Common myeloid progenitor, CD34-positive (primary cell): ENCODE results near the gene CDC42BPA.
A peak's percentile ranks its signal among the peaks of the same experiment; 100 is the strongest.
"Not testable (repeated sequence)": the region's sequence is repeated elsewhere in the genome, so short reads cannot be mapped to it uniquely, and the experiment has no call there.

ENCODE experiments used
- CTCF ChIA-PET: fragments of 350-600 bp; sonication (Branson Sonifier 250); formaldehyde crosslinking; loops from one replicate; lab custom pipeline; 2021; ENCODE audit warnings: antibody characterized with exemption; lab: Charles Lee
- POLR2A ChIA-PET: fragments of 350-600 bp; sonication (Branson Sonifier 250); formaldehyde crosslinking; loops from one replicate; lab custom pipeline; 2021; ENCODE audit warnings: antibody characterized with exemption; lab: Charles Lee
- DNase-seq, 3 donors: peaks; one replicate each; pipeline versions ENCODE4 v3.0.0 to v3.0.0-alpha.2; 2013
- H3K27ac ChIP-seq, 2 experiments: 1 replicate in 1 of 2; 2 replicates in 1 of 2; pipeline ENCODE4 v1.7.0; 2013; ENCODE audit warnings: inconsistent platforms in 2 of 2, low read length in 2 of 2, mild to moderate bottlenecking in 2 of 2, low read depth in 1 of 2, moderate library complexity in 1 of 2; ENCODE audit not compliant: severe bottlenecking in 2 of 2, insufficient read depth in 1 of 2, poor library complexity in 1 of 2
- H3K27me3 ChIP-seq, 5 experiments: replicated peaks in 2 of 5; 1 replicate in 3 of 5; 2 replicates in 2 of 5; pipeline versions ENCODE4 v1.6.1 to v1.7.0; 2013; ENCODE audit warnings: low read length in 4 of 5, mild to moderate bottlenecking in 2 of 5, moderate library complexity in 2 of 5, inconsistent platforms in 1 of 5; ENCODE audit not compliant: insufficient read depth in 5 of 5, control insufficient read depth in 4 of 5
- H3K36me3 ChIP-seq, 4 experiments: 1 replicate in 2 of 4; 2 replicates in 2 of 4; pipeline versions ENCODE4 v1.6.1 to v1.7.0; 2013; ENCODE audit warnings: low read length in 3 of 4, control low read depth in 1 of 4, mild to moderate bottlenecking in 1 of 4; ENCODE audit not compliant: control insufficient read depth in 4 of 4, insufficient read depth in 4 of 4
- H3K4me1 ChIP-seq, 4 experiments: 1 replicate in 3 of 4; 2 replicates in 1 of 4; pipeline versions ENCODE4 v1.6.1 to v1.7.1; 2013; ENCODE audit warnings: low read length in 3 of 4, mild to moderate bottlenecking in 3 of 4, control low read depth in 1 of 4, inconsistent platforms in 1 of 4, moderate library complexity in 1 of 4; ENCODE audit not compliant: control insufficient read depth in 4 of 4, insufficient read depth in 4 of 4; ENCODE audit errors: control extremely low read depth in 1 of 4
- H3K4me3 ChIP-seq, 7 experiments: 1 replicate in 4 of 7; 2 replicates in 3 of 7; pipeline versions ENCODE4 v1.5.1 to v1.7.0; 2013; ENCODE audit warnings: mild to moderate bottlenecking in 7 of 7, low read length in 6 of 7, moderate library complexity in 6 of 7, inconsistent platforms in 2 of 7, low read depth in 2 of 7, control low read depth in 1 of 7; ENCODE audit not compliant: insufficient read depth in 4 of 7, control insufficient read depth in 1 of 7; ENCODE audit errors: extremely low read depth in 1 of 7
- H3K9me3 ChIP-seq, 5 experiments: 1 replicate in 4 of 5; 2 replicates in 1 of 5; pipeline versions ENCODE4 v1.6.1 to v1.7.1; 2013; ENCODE audit warnings: low read length in 4 of 5, mild to moderate bottlenecking in 2 of 5, inconsistent platforms in 1 of 5, low read depth in 1 of 5, moderate library complexity in 1 of 5; ENCODE audit not compliant: control insufficient read depth in 4 of 5, insufficient read depth in 2 of 5; ENCODE audit errors: control extremely low read depth in 1 of 5
- WGBS: methylation state at CpG from one replicate; pipeline ENCODE4 v1.1.5; 2013; ENCODE audit not compliant: insufficient coverage; 5-methylcytosine and 5-hydroxymethylcytosine counted together

Gene CDC42BPA

DNA sequence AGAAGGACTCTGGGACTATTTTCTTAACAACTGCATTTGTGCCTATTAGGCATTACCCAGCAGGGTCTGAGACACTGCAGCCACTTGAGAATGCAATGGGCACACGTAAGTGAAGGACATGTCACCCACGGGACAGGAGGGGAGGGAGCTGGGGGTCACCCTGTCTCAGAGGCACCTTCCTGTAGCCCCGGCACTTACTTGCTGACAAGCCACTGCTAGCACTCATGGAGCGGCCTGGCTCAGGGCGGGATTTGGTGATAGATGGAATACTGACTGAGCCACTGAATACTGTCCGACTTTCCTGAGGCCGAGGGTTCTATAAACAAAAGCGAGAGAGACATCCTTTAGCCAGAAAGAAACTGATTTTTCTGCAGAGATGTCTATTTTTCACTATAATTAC is 313.5 kb downstream of the CDC42BPA start:
- Histone ChIP-seq H3K9me3 (no peaks in the 10 kb centered on the region), H3K27me3 (no peaks in the 10 kb centered on the region), H3K27ac (no peak overlapping the region), H3K4me1 (no peaks in the 10 kb centered on the region), H3K36me3 (peaks cover 0 to 12% (median 0%) of the 10 kb centered on the region in 4 experiments), H3K4me3 (no peak overlapping the region)
- 98% methylated on average over 5 of the region's 8 CpGs for WGBS
- ChIA-PET CTCF (no interaction called here), POLR2A (no interaction called here)
- no peak for DNase-seq

DNA sequence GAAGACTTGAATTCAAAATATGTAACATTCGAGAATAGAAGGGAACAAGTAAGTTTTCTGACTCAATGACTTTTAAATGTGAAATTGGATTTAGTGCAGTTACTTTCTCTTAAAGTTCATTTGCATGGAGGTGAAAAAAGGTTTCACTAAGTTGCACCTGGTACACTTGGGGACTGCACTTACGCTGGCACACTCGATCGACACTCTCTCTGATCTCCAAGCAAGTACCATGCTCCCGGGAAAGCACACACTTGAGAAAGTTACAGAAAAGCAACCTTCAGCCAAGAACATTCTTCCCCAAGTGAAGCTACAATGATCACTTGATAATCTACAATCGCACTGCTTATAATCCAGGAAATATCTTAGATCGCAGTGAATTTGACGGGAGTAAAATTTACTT is 315.1 kb downstream of the CDC42BPA start:
- 98% methylated on average over 7 of the region's 8 CpGs for WGBS
- CTCF ChIA-PET, result no interaction called here

GRCh38 chr1:227002531-227003049 is 315.7 kb downstream of the CDC42BPA start:
- Histone ChIP-seq H3K36me3 (peaks cover 0 to 15% (median 0%) of the 10 kb centered on the region in 4 experiments), H3K27ac (no peak overlapping the region), H3K27me3 (no peaks in the 10 kb centered on the region), H3K4me1 (no peaks in the 10 kb centered on the region), H3K4me3 (no peak overlapping the region), H3K9me3 (no peaks in the 10 kb centered on the region)
- DNase-seq, result peak in 2 of 3 donors; percentile 8 to 36
- ChIA-PET CTCF (no interaction called here), POLR2A (no interaction called here)
- 80% methylated on average over 2 of the region's 3 CpGs for WGBS

More for the DNA sequence above, 315.1 kb downstream of the CDC42BPA start:
- H3K27ac ChIP-seq, result no peak overlapping the region
- H3K27me3 ChIP-seq, result no peaks in the 10 kb centered on the region
- peaks cover 0 to 12% (median 0%) of the 10 kb centered on the region in 4 experiments for H3K36me3 ChIP-seq
- H3K9me3 ChIP-seq, result no peaks in the 10 kb centered on the region
- no peak overlapping the region for H3K4me3 ChIP-seq
- POLR2A ChIA-PET, result no interaction called here
- DNase-seq, result no peak
- H3K4me1 ChIP-seq, result no peaks in the 10 kb centered on the region

- no CpG with 5 or more reads among the region's 2 CpGs for WGBS
- H3K4me1 ChIP-seq, POLR2A ChIA-PET, DNase-seq, H3K9me3 ChIP-seq, H3K27ac ChIP-seq, H3K4me3 ChIP-seq, H3K27me3 ChIP-seq, CTCF ChIA-PET: not testable (repeated sequence)
- H3K36me3 ChIP-seq, result peaks cover 0 to 14% (median 0%) of the 10 kb centered on the region in 4 experiments
Observed at GRCh38 chr1:226999579-226999978, 318.7 kb downstream of the CDC42BPA start.

GRCh38 chr1:226995365-226996332 is 322.6 kb downstream of the CDC42BPA start:
- H3K9me3 ChIP-seq, result no peaks in the 10 kb centered on the region
- CTCF ChIA-PET, result no interaction called here
- H3K27me3 ChIP-seq, result no peaks in the 10 kb centered on the region
- 87% methylated on average over 6 of the region's 13 CpGs for WGBS
- H3K36me3 ChIP-seq, result peaks cover 0 to 6% (median 1%) of the 10 kb centered on the region in 4 experiments
- no peak overlapping the region for H3K4me3 ChIP-seq
- H3K4me1 ChIP-seq, result peaks cover 2 to 9% (median 2%) of the 10 kb centered on the region in 4 experiments
- no peak overlapping the region for H3K27ac ChIP-seq
- POLR2A ChIA-PET, result interaction anchor here (0.6 kb wide), 1 partner anchor 358 kb away, joined by 3 read pairs; no protein-coding TSS in a partner anchor
- no peak for DNase-seq

GRCh38 chr1:226994586-226995364 is 323.5 kb downstream of the CDC42BPA start:
- no peaks in the 10 kb centered on the region for H3K27me3 ChIP-seq
- peaks cover 0 to 6% (median 1%) of the 10 kb centered on the region in 4 experiments for H3K36me3 ChIP-seq
- POLR2A ChIA-PET, result no interaction called here
- WGBS, result 94% methylated on average over 18 of the region's 18 CpGs
- H3K27ac ChIP-seq, result no peak overlapping the region
- no peak for DNase-seq
- no peak overlapping the region for H3K4me3 ChIP-seq
- H3K4me1 ChIP-seq, result peaks cover 3 to 17% (median 10%) of the 10 kb centered on the region in 4 experiments
- H3K9me3 ChIP-seq, result no peaks in the 10 kb centered on the region
- CTCF ChIA-PET, result interaction anchor here (1.1 kb wide), 1 partner anchor 433 kb away, joined by 3 read pairs; no protein-coding TSS in a partner anchor
